CD4-positive, alpha-beta T cell (primary cell): ENCODE data around the gene CIZ1. TPM values are rescaled to one million over a fixed set of nuclear protein-coding genes. Genes with fewer than 3 reads are reported as not detected.

ENCODE experiments used
- ATAC-seq: fragments of 200-7000 bp; cut with Tn5 transposase; one replicate; pipeline ENCODE4 v1.10.0; 2022; ENCODE audit warnings: mild to moderate bottlenecking; ENCODE audit not compliant: poor library complexity
- CTCF ChIA-PET: fragments of 350-600 bp; sonication (Branson Sonifier 250); formaldehyde crosslinking; loops from one replicate; lab custom pipeline; 2021; ENCODE audit warnings: antibody characterized with exemption, inconsistent platforms; lab: Charles Lee
- POLR2A ChIA-PET: fragments of 350-600 bp; sonication (Branson Sonifier 250); formaldehyde crosslinking; loops from one replicate; lab custom pipeline; 2021; ENCODE audit warnings: antibody characterized with exemption, inconsistent platforms; lab: Charles Lee
- DNase-seq, 14 experiments: peaks; one replicate each; pipeline ENCODE4 v3.0.0-alpha.2; 2013 to 2020; ENCODE audit warnings: mixed read lengths in 2 of 14
- H3K27ac ChIP-seq, 2 donors: one replicate each; pipeline versions ENCODE4 v1.5.1 to v1.7.0; 2013; ENCODE audit warnings: low read length in 2 of 2, low read depth in 1 of 2, mild to moderate bottlenecking in 1 of 2
- H3K27me3 ChIP-seq, 2 experiments: 1 replicate in 1 of 2; 2 replicates in 1 of 2; pipeline versions ENCODE4 v1.6.1 to v1.7.0; 2013; ENCODE audit warnings: low read length in 2 of 2, control low read depth in 1 of 2, mild to moderate bottlenecking in 1 of 2, moderate library complexity in 1 of 2; ENCODE audit not compliant: insufficient read depth in 2 of 2, control insufficient read depth in 1 of 2
- H3K36me3 ChIP-seq: one replicate; pipeline ENCODE4 v1.6.1; 2013; ENCODE audit warnings: low read length, control low read depth; ENCODE audit not compliant: insufficient read depth
- H3K4me1 ChIP-seq: one replicate; pipeline ENCODE4 v1.6.1; 2013; ENCODE audit warnings: low read length, control low read depth; ENCODE audit not compliant: insufficient read depth
- H3K4me3 ChIP-seq: one replicate; pipeline ENCODE4 v1.5.1; 2013; ENCODE audit warnings: mild to moderate bottlenecking, low read length, moderate library complexity
- H3K9me3 ChIP-seq, 2 experiments: 1 replicate in 1 of 2; 2 replicates in 1 of 2; pipeline versions ENCODE4 v1.6.1 to v1.7.0; 2013; ENCODE audit warnings: low read length in 2 of 2, mild to moderate bottlenecking in 2 of 2, control low read depth in 1 of 2, moderate library complexity in 1 of 2; ENCODE audit not compliant: control insufficient read depth in 1 of 2, insufficient read depth in 1 of 2
- H3K27ac Mint-ChIP-seq: one replicate; pipeline ENCODE4 v1.8.0; 2020; ENCODE audit warnings: mixed read lengths
- H3K27me3 Mint-ChIP-seq: one replicate; pipeline ENCODE4 v1.8.0; 2021; ENCODE audit warnings: mixed read lengths
- H3K36me3 Mint-ChIP-seq: one replicate; pipeline ENCODE4 v1.8.0; 2021; ENCODE audit warnings: low read depth, mixed read lengths
- H3K4me1 Mint-ChIP-seq: one replicate; pipeline ENCODE4 v1.8.0; 2021; ENCODE audit warnings: low read depth, mixed read lengths
- H3K4me3 Mint-ChIP-seq: one replicate; pipeline ENCODE4 v1.8.0; 2020; ENCODE audit warnings: mild to moderate bottlenecking, mixed read lengths
- H3K9me3 Mint-ChIP-seq: one replicate; pipeline ENCODE4 v1.8.0; 2020; ENCODE audit warnings: mixed read lengths
- intact Hi-C, 2 experiments: fragments of 100-400 bp; cut with DNase I in 1 of 2; cut with micrococcal nuclease in 1 of 2; formaldehyde crosslinking; loops; one replicate each; pipeline versions ENCODE4 v1.15.1 to v1.9.0; 2023 to 2025; cut with DNase I, micrococcal nuclease
- total RNA-seq, 174 experiments: library from RNA in 2 of 174; stranded (reverse) in 2 of 174; gene quantifications; one replicate each; pipeline ENCODE4 v1.2.3 and lab custom pipeline; 2021 to 2026
- TF ChIP-seq, protein P1 (sequence below): fragments of 200-600 bp; IDR thresholded peaks from one replicate; pipeline ENCODE4 v1.8.0; 2022; ENCODE audit warnings: antibody characterized with exemption, mild to moderate bottlenecking

The CIZ1 gene
- total RNA-seq, 2 experiments from 2014 or later = 106 to 107 TPM

DNA sequence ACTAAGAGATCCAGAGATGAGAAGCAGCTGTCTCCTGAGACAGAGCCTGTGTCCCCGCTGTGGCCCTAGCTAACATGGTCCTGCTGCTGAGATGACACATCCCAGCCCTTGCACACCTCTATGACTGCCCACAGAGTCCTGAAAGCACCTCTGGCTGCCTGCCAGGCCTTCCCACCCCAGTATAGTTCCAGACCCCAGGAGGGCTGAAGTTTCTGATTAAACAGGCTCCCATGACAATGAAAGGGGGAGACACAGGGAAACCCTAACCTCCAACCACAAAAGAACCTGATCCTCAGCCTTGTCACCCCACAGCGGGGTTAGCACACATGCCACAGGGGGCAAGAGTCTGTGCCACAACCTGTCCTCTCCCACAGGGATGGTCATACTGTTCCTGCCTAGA, 15.6 kb downstream of the CIZ1 start:
- ChIA-PET CTCF (no interaction called here), POLR2A (interaction anchor here (1.5 kb wide), 1 partner anchor 15 kb away, joined by 3 read pairs; no protein-coding TSS in a partner anchor)
- no peak overlapping the region for H3K4me3 ChIP-seq
- no peaks in the 10 kb centered on the region for H3K27me3 ChIP-seq
- H3K27ac ChIP-seq = no peak overlapping the region
- Mint-ChIP-seq H3K27me3 (no peaks in the 10 kb centered on the region), H3K36me3 (peaks cover 66% of the 10 kb centered on the region), H3K9me3 (no peaks in the 10 kb centered on the region), H3K4me1 (no peaks in the 10 kb centered on the region), H3K4me3 (no peak overlapping the region), H3K27ac (no peak overlapping the region)
- peaks cover 62% of the 10 kb centered on the region for H3K36me3 ChIP-seq
- peaks cover 0 to 9% of the 10 kb centered on the region in 2 experiments for H3K9me3 ChIP-seq
- H3K4me1 ChIP-seq = no peaks in the 10 kb centered on the region
- DNase-seq = no peak
- ATAC-seq = no peak
- TF ChIP-seq, protein P1, sequence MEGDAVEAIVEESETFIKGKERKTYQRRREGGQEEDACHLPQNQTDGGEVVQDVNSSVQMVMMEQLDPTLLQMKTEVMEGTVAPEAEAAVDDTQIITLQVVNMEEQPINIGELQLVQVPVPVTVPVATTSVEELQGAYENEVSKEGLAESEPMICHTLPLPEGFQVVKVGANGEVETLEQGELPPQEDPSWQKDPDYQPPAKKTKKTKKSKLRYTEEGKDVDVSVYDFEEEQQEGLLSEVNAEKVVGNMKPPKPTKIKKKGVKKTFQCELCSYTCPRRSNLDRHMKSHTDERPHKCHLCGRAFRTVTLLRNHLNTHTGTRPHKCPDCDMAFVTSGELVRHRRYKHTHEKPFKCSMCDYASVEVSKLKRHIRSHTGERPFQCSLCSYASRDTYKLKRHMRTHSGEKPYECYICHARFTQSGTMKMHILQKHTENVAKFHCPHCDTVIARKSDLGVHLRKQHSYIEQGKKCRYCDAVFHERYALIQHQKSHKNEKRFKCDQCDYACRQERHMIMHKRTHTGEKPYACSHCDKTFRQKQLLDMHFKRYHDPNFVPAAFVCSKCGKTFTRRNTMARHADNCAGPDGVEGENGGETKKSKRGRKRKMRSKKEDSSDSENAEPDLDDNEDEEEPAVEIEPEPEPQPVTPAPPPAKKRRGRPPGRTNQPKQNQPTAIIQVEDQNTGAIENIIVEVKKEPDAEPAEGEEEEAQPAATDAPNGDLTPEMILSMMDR = no peak
- intact Hi-C loops = no loop called here

DNA sequence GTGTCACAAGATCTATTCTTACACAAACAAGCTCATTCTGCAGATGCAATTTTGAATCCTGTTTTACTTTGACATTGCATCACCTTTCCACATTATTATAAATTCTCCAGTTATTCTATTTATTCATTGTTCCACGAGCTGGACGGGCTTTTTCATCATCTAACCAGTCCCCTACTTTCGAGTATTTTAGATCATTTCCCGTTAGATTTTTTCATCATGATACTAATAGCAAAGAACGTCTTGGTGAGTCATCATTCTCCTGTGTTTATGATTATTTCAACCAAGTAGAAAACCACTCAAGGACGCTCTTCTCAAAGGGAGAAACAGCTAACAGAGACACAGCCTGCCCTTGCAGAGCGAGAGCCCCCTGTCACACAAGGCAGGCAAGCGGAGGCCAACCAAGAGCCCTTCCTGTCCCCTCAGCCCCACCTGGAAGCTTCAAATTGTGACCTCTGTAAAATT, 16.2 kb downstream of the CIZ1 start:
- ATAC-seq (no peak), DNase-seq (no peak)
- ChIA-PET POLR2A (interaction anchor here (1.5 kb wide), 1 partner anchor 14 kb away, joined by 3 read pairs; no protein-coding TSS in a partner anchor), CTCF (no interaction called here)
- Histone ChIP-seq H3K9me3 (peaks cover 0 to 9% of the 10 kb centered on the region in 2 experiments), H3K4me1 (no peaks in the 10 kb centered on the region), H3K27ac (no peak overlapping the region), H3K27me3 (no peaks in the 10 kb centered on the region), H3K36me3 (peaks cover 58% of the 10 kb centered on the region), H3K4me3 (no peak overlapping the region)
- Mint-ChIP-seq H3K36me3 (peaks cover 66% of the 10 kb centered on the region), H3K4me3 (no peak overlapping the region), H3K27ac (no peak overlapping the region), H3K4me1 (no peaks in the 10 kb centered on the region), H3K9me3 (no peaks in the 10 kb centered on the region), H3K27me3 (no peaks in the 10 kb centered on the region)
- intact Hi-C loops = no loop called here
- TF ChIP-seq, protein P1 = no peak

GRCh38 chr9:128174062-128174461, 17.3 kb downstream of the CIZ1 start:
- Histone ChIP-seq H3K9me3 (peaks cover 0 to 5% of the 10 kb centered on the region in 2 experiments), H3K4me1 (no peaks in the 10 kb centered on the region), H3K27ac (no peak overlapping the region), H3K27me3 (no peaks in the 10 kb centered on the region), H3K36me3 (peaks cover 58% of the 10 kb centered on the region), H3K4me3 (no peak overlapping the region)
- Mint-ChIP-seq H3K4me1 (no peaks in the 10 kb centered on the region), H3K27ac (no peak overlapping the region), H3K36me3 (peaks cover 66% of the 10 kb centered on the region), H3K4me3 (no peak overlapping the region), H3K9me3 (no peaks in the 10 kb centered on the region), H3K27me3 (no peaks in the 10 kb centered on the region)
- POLR2A ChIA-PET = no interaction called here
- TF ChIP-seq, protein P1 = no peak
- DNase-seq (no peak), ATAC-seq (no peak)
- intact Hi-C loops = no loop called here
- CTCF ChIA-PET = no interaction called here
